NCI-H2107 treated with DMSO at 0.1 percent for 48 hours (cell line): Measurements from ENCODE around the gene IMPA2.

Source experiments
- DNase-seq: peaks from one replicate; lab custom pipeline; 2025; ENCODE audit not compliant: unreplicated experiment; lab: John Stamatoyannopoulos, UW

The IMPA2 gene

GRCh38 chr18:11987527-11987926 is 6.2 kb downstream of the IMPA2 start:
- no peak for DNase-seq

- DNase-seq: no peak
These were observed 7.9 kb downstream of the IMPA2 start for GRCh38 chr18:11989174-11989573.

DNA sequence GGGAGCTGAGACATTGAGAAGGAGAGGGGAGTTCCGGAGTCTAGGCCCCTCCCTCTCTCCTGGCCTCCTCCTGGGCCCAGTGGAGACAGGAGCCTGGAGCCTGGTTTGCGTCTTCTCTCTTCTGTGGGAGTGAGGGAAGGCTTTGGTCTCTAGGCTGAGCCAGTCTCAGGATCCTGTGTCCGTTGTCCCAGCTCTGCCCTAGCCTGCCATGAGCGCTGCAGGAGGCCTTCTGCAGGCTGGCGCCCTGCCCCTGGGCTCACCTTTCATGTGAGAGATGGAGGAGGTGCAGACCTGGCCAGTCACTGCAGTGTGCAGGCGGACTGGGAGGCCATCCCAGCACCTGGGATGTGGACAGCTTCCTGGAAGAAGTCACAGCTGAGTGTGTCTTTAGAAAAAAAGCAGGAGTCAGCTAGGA is 8.7 kb downstream of the IMPA2 start:
- DNase-seq: no peak

- DNase-seq: no peak
These were observed 9.2 kb downstream of the IMPA2 start for GRCh38 chr18:11990539-11990938.

GRCh38 chr18:11991021-11991795 is 9.9 kb downstream of the IMPA2 start:
- DNase-seq: no peak

- DNase-seq: no peak
These were observed 10.9 kb downstream of the IMPA2 start for GRCh38 chr18:11992096-11992790.

- no peak for DNase-seq
These were observed 12.1 kb downstream of the IMPA2 start for GRCh38 chr18:11993264-11993916.

GRCh38 chr18:11994336-11994702 is 13.0 kb downstream of the IMPA2 start:
- no peak for DNase-seq

GRCh38 chr18:11994703-11995444 is 13.6 kb downstream of the IMPA2 start:
- DNase-seq: no peak

DNA sequence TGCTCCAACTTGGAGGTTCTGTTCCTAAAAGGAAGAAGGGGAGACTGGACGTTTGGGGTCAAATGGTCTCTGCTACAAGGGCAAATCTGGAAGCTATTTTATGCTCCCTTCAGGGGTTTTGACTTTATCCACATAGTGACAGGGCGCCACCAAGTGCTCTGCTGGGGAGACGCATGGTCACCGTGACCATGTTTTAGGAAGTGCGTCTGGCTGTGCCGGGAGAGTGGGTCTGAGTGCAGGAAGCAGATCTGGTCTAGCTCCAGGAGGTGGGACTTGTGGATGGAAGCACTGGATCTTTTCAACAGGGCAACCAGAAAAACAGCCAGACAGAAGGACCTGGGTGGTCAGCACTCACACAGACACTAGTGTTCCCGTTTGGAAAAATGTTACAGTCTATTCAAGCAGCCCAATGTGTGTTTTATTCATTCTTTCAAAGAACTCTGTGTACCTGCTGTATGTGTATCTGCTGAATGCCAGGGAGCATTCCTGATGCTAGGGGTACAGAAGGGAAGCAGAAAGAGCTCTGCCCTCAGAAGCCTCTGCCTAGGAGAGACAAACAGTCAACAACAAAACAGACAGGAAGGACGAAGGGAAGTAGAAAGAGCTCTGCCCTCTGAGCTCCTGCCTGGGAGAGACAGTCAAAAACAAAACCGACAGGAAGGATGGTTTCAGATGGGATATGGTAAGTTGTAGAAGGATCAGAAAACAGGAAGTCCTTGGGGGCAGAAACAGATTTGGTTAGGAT is 14.3 kb downstream of the IMPA2 start:
- DNase-seq: no peak

DNA sequence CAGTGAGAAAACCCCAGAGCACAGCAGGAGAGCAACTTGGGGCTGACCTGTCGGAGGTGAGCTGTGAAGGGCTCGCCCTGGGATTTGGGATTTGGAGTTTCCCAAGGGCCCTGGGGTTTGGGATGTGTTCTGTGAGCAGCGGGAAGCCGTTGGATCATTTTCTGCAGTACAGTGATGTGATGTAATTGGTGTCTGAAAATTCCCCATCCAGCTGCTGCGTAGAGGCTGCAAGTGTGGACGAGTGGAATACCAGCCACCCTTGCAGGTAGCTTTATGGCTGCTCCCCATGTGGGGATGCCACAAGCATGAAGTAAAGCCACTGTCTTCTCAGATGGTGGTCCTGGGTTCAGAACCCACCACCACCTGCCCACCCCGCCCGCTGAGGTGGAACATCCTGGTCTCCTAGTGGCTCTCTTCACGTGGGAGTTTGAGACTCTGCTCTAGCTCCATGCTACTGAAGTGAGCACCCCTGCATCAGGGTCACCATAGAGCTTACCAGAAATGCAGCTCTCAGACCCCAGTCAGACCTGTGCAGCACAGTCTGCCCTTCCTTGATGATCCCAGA is 15.0 kb downstream of the IMPA2 start:
- DNase-seq: no peak

GRCh38 chr18:11996907-11997306 is 15.6 kb downstream of the IMPA2 start:
- DNase-seq: no peak

GRCh38 chr18:11997466-11997865 is 16.2 kb downstream of the IMPA2 start:
- no peak for DNase-seq

DNA sequence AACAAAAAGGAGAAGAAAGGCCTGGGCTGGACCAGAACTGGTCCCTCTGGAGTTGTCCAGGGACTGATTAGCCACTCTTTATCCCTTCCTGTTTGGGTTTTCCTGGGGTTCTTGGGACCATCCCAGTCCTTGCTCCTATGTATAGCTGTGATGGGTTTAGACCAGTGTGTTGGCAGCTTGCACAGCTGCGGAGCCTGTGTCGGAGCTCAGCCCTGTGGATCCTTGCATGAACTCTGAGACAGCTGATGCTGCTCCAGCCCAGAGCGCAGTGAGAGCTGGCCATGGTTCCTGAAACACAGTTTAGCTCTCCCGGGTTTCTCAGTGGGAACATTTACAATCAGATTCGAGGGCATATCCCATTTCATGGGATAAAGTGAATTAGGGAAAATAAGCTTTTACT is 16.9 kb downstream of the IMPA2 start:
- no peak for DNase-seq

DNA sequence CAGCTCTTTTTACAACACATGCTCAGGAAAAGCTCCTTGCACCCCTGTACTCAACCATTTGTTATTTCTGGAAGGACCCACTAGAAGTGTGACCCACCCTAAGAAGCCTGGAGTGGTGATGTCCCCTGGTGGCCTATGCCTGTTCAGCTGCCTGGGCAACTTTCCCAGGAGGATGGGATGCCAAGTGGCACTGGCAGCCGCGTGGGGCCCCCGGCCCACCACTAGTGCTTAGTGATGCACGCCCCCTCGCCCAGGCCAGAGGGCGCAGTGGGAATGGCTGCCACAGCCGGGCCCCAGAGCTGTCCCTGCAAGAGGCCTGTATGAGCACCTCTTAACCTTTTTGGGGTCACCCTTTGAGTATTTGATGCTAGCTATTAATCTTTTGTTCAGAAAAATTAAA is 18.1 kb downstream of the IMPA2 start:
- no peak for DNase-seq

- DNase-seq: no peak
These were observed 18.9 kb downstream of the IMPA2 start for GRCh38 chr18:12000072-12000659.

DNA sequence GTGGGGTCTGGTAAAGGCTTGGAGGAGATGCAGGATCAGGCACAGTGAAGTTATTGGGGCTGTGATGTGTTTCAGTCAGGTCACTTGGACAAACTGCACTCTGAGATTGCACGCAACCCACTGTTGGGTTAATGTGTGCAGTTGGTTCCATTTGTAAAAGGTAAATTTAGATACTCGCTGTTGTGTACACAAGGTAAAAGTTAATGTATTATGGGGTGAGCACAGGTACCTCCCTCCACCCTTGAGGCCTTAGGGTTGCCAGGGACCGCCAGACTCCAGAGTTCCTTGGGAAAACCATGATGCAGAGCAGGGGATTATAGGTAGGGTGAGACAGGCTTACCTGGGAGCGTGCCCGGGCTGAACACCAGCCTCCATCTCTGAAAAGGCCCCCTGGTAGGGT is 20.1 kb downstream of the IMPA2 start:
- no peak for DNase-seq

DNA sequence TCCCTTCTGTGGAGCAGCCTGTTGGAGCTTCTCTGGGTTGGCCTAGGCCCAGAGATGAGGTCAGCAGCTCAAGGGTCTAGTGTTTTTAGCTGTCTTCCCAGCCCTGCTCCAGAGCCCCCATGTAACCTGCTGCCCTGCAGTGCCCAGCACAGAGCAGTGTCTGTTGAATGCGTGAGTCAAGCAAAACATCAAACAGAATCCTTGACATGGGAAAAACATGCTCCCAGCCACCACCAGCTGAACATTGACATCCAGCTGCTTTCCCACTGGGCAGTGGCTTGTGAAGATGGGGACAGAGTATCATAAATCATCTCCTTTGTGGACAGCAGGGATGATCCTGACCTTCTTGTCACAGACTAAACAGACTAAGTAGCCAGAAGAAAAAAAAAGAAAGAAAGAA is 22.6 kb downstream of the IMPA2 start:
- DNase-seq: no peak

- no peak for DNase-seq
These were observed 24.5 kb downstream of the IMPA2 start for GRCh38 chr18:12005538-12006487.
